ENCODE measurements around the gene STAT1.
A peak's percentile ranks its signal among the peaks of the same experiment; 100 is the strongest.

Gene STAT1

GRCh38 chr2:191041418-191042161, 27.6 kb upstream of the STAT1 start:
- ATAC-seq (ENCODE audit: insufficient read depth, low read depth): peak; percentile 54; the same call in 1 of the 3 replicates

GRCh38 chr2:191039616-191040015, 25.6 kb upstream of the STAT1 start:
- Histone ChIP-seq H3K27ac (ENCODE audit: low read length) (no peak overlapping the region), H3K4me3 (ENCODE audit: low read depth in 1 of 2, low read length in 2 of 2) (no peak overlapping the region), H3K79me2 (ENCODE audit: insufficient read depth, low read length) (no peaks in the 10 kb centered on the region), H3K27me3 (ENCODE audit: insufficient read depth, low read length, poor library complexity) (no peaks in the 10 kb centered on the region), H3K4me1 (ENCODE audit: insufficient read depth, low read length) (peaks cover 15% of the 10 kb centered on the region), H3K4me2 (ENCODE audit: insufficient read depth, low read length) (no peak overlapping the region), H2AFZ (ENCODE audit: low read depth, low read length) (no peak overlapping the region), H3K9ac (ENCODE audit: low read depth, low read length) (no peak overlapping the region), H3K36me3 (ENCODE audit: insufficient read depth, low read length) (no peaks in the 10 kb centered on the region), H4K20me1 (ENCODE audit: insufficient read depth, low read length) (no peaks in the 10 kb centered on the region), H3K9me3 (ENCODE audit: insufficient read depth, low read length, severe bottlenecking) (no peaks in the 10 kb centered on the region)
- ATAC-seq (ENCODE audit: insufficient read depth, low read depth): no peak
- no peak for DNase-seq
- TF ChIP-seq CTCF (IDR thresholded peaks at IDR 0.05; ENCODE audit: borderline replicate concordance, extremely low read depth, low read length, poor library complexity, severe bottlenecking): no peak
- no peak for TF ChIP-seq EZH2 (IDR thresholded peaks at IDR 0.05; ENCODE audit: borderline replicate concordance, low read depth, low read length, severe bottlenecking)

More at GRCh38 chr2:191041418-191042161, 27.6 kb upstream of the STAT1 start:
- no peak overlapping the region for H3K4me3 ChIP-seq (ENCODE audit: low read depth in 1 of 2, low read length in 2 of 2)
- no peak overlapping the region for H3K9ac ChIP-seq (ENCODE audit: low read depth, low read length)
- no peak overlapping the region for H3K27ac ChIP-seq (ENCODE audit: low read length)
- no peaks in the 10 kb centered on the region for H3K9me3 ChIP-seq (ENCODE audit: insufficient read depth, low read length, severe bottlenecking)
- H4K20me1 ChIP-seq (ENCODE audit: insufficient read depth, low read length): no peaks in the 10 kb centered on the region
- H3K36me3 ChIP-seq (ENCODE audit: insufficient read depth, low read length): no peaks in the 10 kb centered on the region
- H3K4me2 ChIP-seq (ENCODE audit: insufficient read depth, low read length): no peak overlapping the region
- DNase-seq: no peak
- no peaks in the 10 kb centered on the region for H3K27me3 ChIP-seq (ENCODE audit: insufficient read depth, low read length, poor library complexity)
- no peaks in the 10 kb centered on the region for H3K79me2 ChIP-seq (ENCODE audit: insufficient read depth, low read length)
- no peak for TF ChIP-seq EZH2 (IDR thresholded peaks at IDR 0.05; ENCODE audit: borderline replicate concordance, low read depth, low read length, severe bottlenecking)
- no peak for TF ChIP-seq CTCF (IDR thresholded peaks at IDR 0.05; ENCODE audit: borderline replicate concordance, extremely low read depth, low read length, poor library complexity, severe bottlenecking)
- H2AFZ ChIP-seq (ENCODE audit: low read depth, low read length): no peak overlapping the region
- H3K4me1 ChIP-seq (ENCODE audit: insufficient read depth, low read length): peaks cover 15% of the 10 kb centered on the region

- no peak for ATAC-seq (ENCODE audit: insufficient read depth, low read depth)
- DNase-seq: no peak
- Histone ChIP-seq H3K27me3 (ENCODE audit: insufficient read depth, low read length, poor library complexity) (no peaks in the 10 kb centered on the region), H3K4me3 (ENCODE audit: low read depth in 1 of 2, low read length in 2 of 2) (no peak overlapping the region), H3K27ac (ENCODE audit: low read length) (no peak overlapping the region), H3K4me1 (ENCODE audit: insufficient read depth, low read length) (peaks cover 15% of the 10 kb centered on the region), H2AFZ (ENCODE audit: low read depth, low read length) (no peak overlapping the region), H3K9me3 (ENCODE audit: insufficient read depth, low read length, severe bottlenecking) (no peaks in the 10 kb centered on the region), H3K79me2 (ENCODE audit: insufficient read depth, low read length) (no peaks in the 10 kb centered on the region), H3K36me3 (ENCODE audit: insufficient read depth, low read length) (no peaks in the 10 kb centered on the region), H4K20me1 (ENCODE audit: insufficient read depth, low read length) (no peaks in the 10 kb centered on the region), H3K4me2 (ENCODE audit: insufficient read depth, low read length) (no peak overlapping the region), H3K9ac (ENCODE audit: low read depth, low read length) (no peak overlapping the region)
- TF ChIP-seq EZH2 (IDR thresholded peaks at IDR 0.05; ENCODE audit: borderline replicate concordance, low read depth, low read length, severe bottlenecking): no peak
- no peak for TF ChIP-seq CTCF (IDR thresholded peaks at IDR 0.05; ENCODE audit: borderline replicate concordance, extremely low read depth, low read length, poor library complexity, severe bottlenecking)
These were observed 24.8 kb upstream of the STAT1 start for GRCh38 chr2:191038741-191039140.
